K562 (cell line): ENCODE results near the gene SH3BP5. TPM values are rescaled to one million over a fixed set of nuclear protein-coding genes. Genes with fewer than 3 reads are reported as not detected.
A peak's percentile ranks its signal among the peaks of the same experiment; 100 is the strongest.

Source experiments
- ARHGAP35 ChIP-seq: fragments of 450-650 bp; IDR thresholded peaks from 2 replicates; pipeline ENCODE4 v1.6.1; 2018; ENCODE audit not compliant: partially characterized antibody
- BACH1 ChIP-seq: fragments of 200-800 bp; sonication (Bioruptor generic); IDR thresholded peaks from 2 replicates; pipeline ENCODE4 v1.6.1; 2016; ENCODE audit warnings: missing genetic modification characterization, missing compliant biosample characterization
- COPS2 ChIP-seq: fragments of 450-650 bp; conservative IDR thresholded peaks from 2 replicates; pipeline ENCODE4 v1.6.1; 2016; ENCODE audit warnings: mild to moderate bottlenecking, moderate library complexity
- CREBBP ChIP-seq: IDR thresholded peaks from one replicate; pipeline ENCODE4 v1.6.1; 2012; ENCODE audit warnings: low read depth, mild to moderate bottlenecking, control low read depth, inconsistent platforms, low read length
- ESRRA ChIP-seq: fragments of 450-650 bp; IDR thresholded peaks from 2 replicates; pipeline ENCODE4 v1.6.1; 2014; ENCODE audit warnings: low read depth, mild to moderate bottlenecking, moderate library complexity, borderline replicate concordance
- GMEB1 ChIP-seq: fragments of 250-450 bp; sonication (Bioruptor Pico); IDR thresholded peaks from 2 replicates; pipeline ENCODE4 v1.4.0; 2020; ENCODE audit warnings: mild to moderate bottlenecking
- GTF2B ChIP-seq: IDR thresholded peaks from 2 replicates; pipeline ENCODE4 v1.6.1; 2011; ENCODE audit not compliant: insufficient read length; ENCODE audit errors: extremely low read depth
- JUND ChIP-seq, 2 experiments: IDR thresholded peaks; 2 replicates in 1 of 2; 3 replicates in 1 of 2; pipeline ENCODE4 v1.6.1; 2011; ENCODE audit warnings: borderline replicate concordance in 2 of 2, low read depth in 2 of 2, low read length in 2 of 2, improper control_type of control experiment in 1 of 2, missing biosample characterization in 1 of 2, missing genetic modification characterization in 1 of 2, missing genetic modification reagents in 1 of 2
- KDM2B ChIP-seq: fragments of 250-450 bp; sonication (Bioruptor Pico); IDR thresholded peaks from 2 replicates; pipeline ENCODE4 v1.8.0; 2021; ENCODE audit warnings: mild to moderate bottlenecking, moderate library complexity
- MBD1 ChIP-seq: fragments of 250-450 bp; sonication (Bioruptor Pico); IDR thresholded peaks from 2 replicates; pipeline ENCODE4 v1.8.0; 2022; ENCODE audit warnings: inconsistent platforms
- NCOA4 ChIP-seq: fragments of 450-650 bp; IDR thresholded peaks from 2 replicates; pipeline ENCODE4 v1.6.1; 2018; ENCODE audit warnings: mild to moderate bottlenecking; ENCODE audit not compliant: partially characterized antibody
- SAFB ChIP-seq: fragments of 200-400 bp; formaldehyde crosslinking; IDR thresholded peaks from 2 replicates; pipeline ENCODE4 v1.6.1; 2017; ENCODE audit warnings: low read depth, low read length, borderline replicate concordance
- ZBTB26 ChIP-seq: fragments of 450-650 bp; formaldehyde crosslinking; IDR thresholded peaks from 2 replicates; pipeline ENCODE4 v1.4.0; 2022; ENCODE audit warnings: missing genetic modification characterization
- ZBTB49 ChIP-seq: sonication (generic); formaldehyde crosslinking; IDR thresholded peaks from 2 replicates; pipeline ENCODE4 v1.8.0; 2022; ENCODE audit warnings: missing genetic modification reagents, mild to moderate bottlenecking, borderline replicate concordance
- ZBTB7A ChIP-seq: IDR thresholded peaks from 2 replicates; pipeline ENCODE4 v1.6.1; 2011; ENCODE audit warnings: low read depth, mild to moderate bottlenecking, low read length, moderate library complexity, borderline replicate concordance; ENCODE audit not compliant: control insufficient read depth
- ZNF197 ChIP-seq: fragments of 200-800 bp; sonication (Bioruptor generic); IDR thresholded peaks from 2 replicates; pipeline ENCODE4 v1.6.1; 2016; ENCODE audit warnings: low read depth, missing genetic modification characterization, missing compliant biosample characterization
- ZNF561 ChIP-seq: fragments of 450-650 bp; formaldehyde crosslinking; conservative IDR thresholded peaks from 2 replicates; pipeline ENCODE4 v1.4.0; 2020; ENCODE audit warnings: mild to moderate bottlenecking, moderate library complexity
- polyA plus RNA-seq, 8 experiments: library from polyadenylated mRNA; depleted of rRNA in 4 of 8; stranded (reverse) in 5 of 8; unstranded in 3 of 8; fragments of >200 nt; fragmentation: Nextera tagmentation in 2 of 8; fragmentation: Illumina TruSeq in 1 of 8; extraction: Ambion mirVana in 2 of 8; extraction: Trizol in 1 of 8; gene quantifications; 2 replicates each; pipeline versions ENCODE4 v1.2.1 to v1.2.3, GENCODE V29; 2011 to 2014; ENCODE audit warnings: inconsistent platforms in 1 of 8, missing spikeins in 1 of 8
- total RNA-seq, 7 experiments: library from RNA; depleted of rRNA in 6 of 7; stranded (reverse); fragments of >200 nt in 6 of 7; fragmentation: Illumina TruSeq in 2 of 7; extraction: Trizol in 2 of 7; gene quantifications; 2 replicates each; pipeline versions ENCODE4 v1.2.1 to v1.2.3, GENCODE V29; 2011 to 2021; ENCODE audit warnings: low replicate concordance in 1 of 7

Gene SH3BP5
- total and polyA plus RNA-seq, 9 of the 15 experiments (the other 6 are each of a cell fraction or from before 2014, with no cell fraction given), result 2.9 to 29.0 (median 14.9) TPM

GRCh38 chr3:15269091-15269989 lies 63.0 kb downstream of the SH3BP5 start (continued):
- 0 out of 2 replicates have a peak, but pooled peaks have one; percentile 42 for TF ChIP-seq ZBTB49 (CRISPR knock-in tag)
- TF ChIP-seq GTF2B, result no peak
- TF ChIP-seq ARHGAP35, result no peak
- no peak for TF ChIP-seq COPS2
- TF ChIP-seq NCOA4, result no peak
- TF ChIP-seq GMEB1 (CRISPR knock-in tag), result peak; percentile 47; the same call in 1 of the 2 replicates
- TF ChIP-seq ZNF197 (CRISPR knock-in tag), result no peak
- peak; percentile 33; the same call in 1 of the 2 replicates for TF ChIP-seq ESRRA
- TF ChIP-seq MBD1 (CRISPR knock-in tag), result peak; percentile 58; the same call in 1 of the 2 replicates
- TF ChIP-seq ZNF561 (CRISPR knock-in tag), result no peak
- TF ChIP-seq KDM2B (CRISPR knock-in tag), result no peak
- TF ChIP-seq BACH1 (tag), result peak; percentile 94
- no peak for TF ChIP-seq ZBTB26 (CRISPR knock-in tag)
- no peak for TF ChIP-seq CREBBP
- TF ChIP-seq SAFB, result no peak
- no peak; the same call in 1 of the 2 replicates for TF ChIP-seq ZBTB7A
- peak; percentile 100 for TF ChIP-seq JUND (IDR thresholded peaks at IDR 0.05; ENCODE audit: borderline replicate concordance, low read depth, low read length)
- peak; percentile 100 for TF ChIP-seq JUND (tag; IDR thresholded peaks at IDR 0.05; ENCODE audit: borderline replicate concordance, low read depth, low read length)
